ENCODE data around the gene MYO9B.
A peak's percentile ranks its signal among the peaks of the same experiment; 100 is the strongest.
"Not testable (repeated sequence)": the region's sequence is repeated elsewhere in the genome, so short reads cannot be mapped to it uniquely, and the experiment has no call there.

MYO9B gene

DNA sequence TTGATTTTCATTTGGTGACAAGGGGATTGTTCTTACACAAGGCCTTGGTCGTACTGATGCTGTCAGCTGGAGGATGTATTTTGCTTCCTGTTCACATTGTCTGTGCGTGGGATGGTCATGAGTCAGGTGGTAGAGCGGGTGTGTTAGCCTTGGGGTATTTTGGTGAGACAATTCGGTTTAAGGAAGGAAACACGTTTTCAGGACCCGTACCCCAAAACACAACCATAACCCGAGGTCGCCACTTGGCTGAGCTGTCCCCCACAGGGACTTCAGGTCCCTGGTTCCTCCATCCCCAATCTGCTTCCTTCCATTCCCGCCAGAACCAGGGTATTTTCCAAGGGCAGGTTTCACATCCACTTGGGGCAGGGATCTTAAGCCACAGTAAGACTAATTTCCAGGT is 15.0 kb downstream of the MYO9B start:
- peak; percentile 93 to 98 (median 98) for DNase-seq

DNA sequence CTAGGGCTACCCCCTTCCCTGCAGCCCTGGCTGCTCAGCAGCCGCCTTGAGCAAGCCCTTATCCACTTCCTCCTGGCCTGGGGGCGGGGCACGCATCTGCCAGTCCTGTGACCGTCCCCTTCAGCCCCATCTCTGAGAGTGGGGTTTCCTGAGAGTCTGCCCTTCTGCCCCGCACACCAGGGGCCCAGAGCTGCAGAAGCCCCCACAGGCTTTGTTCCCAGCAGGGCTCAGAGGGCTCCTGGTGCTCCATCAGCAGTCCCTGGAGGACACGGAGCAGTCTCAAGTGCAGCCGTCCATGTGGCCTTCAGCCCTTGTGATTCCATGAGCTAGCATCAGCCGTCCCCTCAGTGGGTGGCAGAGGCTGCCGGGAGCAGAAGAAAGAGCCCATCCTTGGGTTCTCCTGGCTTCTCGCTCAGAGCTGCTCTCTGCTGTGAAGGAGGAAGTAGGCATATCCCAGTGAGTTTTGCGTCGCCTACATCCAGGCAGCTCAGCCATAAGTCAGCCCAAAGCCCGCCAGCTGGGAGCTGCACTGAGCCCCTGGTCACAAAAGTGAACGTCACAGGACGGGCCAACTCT is 16.3 kb downstream of the MYO9B start:
- peak; percentile 83 to 90 (median 85) for DNase-seq

GRCh38 chr19:17092696-17093095 is 17.1 kb downstream of the MYO9B start:
- no peak for DNase-seq

GRCh38 chr19:17094694-17095093 is 19.1 kb downstream of the MYO9B start:
- DNase-seq = not testable (repeated sequence)

DNA sequence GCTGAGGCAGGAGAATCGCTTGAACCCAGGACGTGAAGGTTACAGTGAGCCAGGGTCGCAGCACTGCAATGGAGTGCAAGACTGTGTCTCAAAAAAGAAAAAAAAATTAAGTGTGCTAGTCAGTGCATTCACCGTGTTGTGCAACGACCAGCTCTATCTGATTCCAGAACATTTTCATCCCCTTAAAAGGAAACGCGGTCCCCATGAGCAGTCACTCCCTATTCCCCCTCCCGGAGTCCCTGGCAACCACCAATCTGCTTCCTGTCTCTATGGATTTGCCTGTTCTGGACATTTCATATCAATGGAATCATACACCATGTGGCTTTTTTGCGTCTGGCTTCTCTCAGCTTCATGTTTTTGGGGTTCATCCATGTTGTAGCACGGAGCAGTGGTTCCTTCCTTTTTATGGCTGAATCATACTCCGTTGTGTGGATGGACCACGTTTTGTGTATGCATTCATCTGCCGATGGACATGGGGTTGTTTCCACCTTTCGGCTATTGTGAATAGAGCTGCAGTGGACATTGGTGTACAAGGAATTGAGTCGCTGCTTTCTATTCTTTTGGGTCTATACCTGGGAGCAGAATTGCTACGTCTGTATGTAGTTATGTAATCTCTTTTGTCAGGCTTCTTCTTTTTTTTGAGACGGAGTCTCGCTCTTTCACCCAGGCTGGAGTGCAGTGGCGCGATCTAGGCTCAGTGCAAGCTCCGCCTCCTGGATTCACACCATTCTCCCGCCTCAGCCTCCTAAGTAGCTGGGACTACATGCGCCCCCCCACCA is 19.8 kb downstream of the MYO9B start:
- peak in 2 of 3 donors; percentile 38 to 49 for DNase-seq

DNA sequence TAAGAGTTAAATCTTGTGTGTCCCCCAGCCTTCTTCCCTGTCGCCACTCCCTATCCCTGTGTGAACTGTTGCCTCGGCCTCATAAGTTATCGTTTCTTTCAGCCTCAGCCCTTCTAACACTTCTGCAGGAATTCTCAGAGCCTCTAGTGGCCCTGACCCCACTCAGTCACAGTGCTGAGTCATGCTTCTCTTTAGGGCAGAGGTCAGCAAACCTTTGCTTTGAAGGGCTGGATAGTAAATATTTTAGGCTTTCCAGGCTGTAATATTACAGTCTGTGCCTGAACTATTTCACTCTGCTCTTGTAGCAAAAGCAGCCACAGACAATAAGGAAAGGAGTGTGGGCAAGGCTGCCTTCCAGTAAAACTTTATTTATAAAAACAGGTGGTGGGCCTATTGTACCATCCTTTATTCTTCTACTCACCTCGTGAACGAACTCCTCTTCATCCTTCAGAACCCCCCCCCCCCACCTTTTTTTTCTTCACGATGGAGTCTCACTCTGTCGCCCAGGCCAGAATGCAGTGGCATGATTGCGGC is 22.1 kb downstream of the MYO9B start:
- DNase-seq = peak; percentile 65 to 71 (median 71)

- DNase-seq = no peak
Measured at GRCh38 chr19:17098326-17098725, 22.7 kb downstream of the MYO9B start.

- DNase-seq = no peak
Measured at GRCh38 chr19:17101686-17102628, 26.4 kb downstream of the MYO9B start.

- DNase-seq = peak; percentile 43 to 66 (median 65)
Measured at GRCh38 chr19:17103177-17103576, 27.6 kb downstream of the MYO9B start.

- no peak for DNase-seq
Measured at GRCh38 chr19:17104679-17105078, 29.1 kb downstream of the MYO9B start.

DNA sequence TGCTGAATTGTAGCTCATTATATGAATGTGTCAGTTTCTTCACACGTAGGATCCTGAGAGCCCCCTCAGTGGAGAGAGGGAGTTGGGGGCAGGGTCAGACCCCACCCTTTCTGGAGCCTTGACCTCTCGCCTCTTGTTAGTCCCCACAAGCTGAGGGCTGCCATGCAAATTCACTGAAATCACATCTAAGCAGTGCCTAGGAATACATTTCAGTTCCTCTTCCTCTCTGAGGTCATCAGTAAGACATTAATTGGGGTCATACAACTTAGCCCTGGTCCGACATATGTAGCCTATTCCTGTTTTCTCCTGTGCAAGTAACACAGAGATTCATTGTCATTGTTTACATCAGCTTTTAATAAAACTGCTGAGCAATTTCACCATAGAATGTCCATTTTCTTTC is 30.0 kb downstream of the MYO9B start:
- DNase-seq = peak; percentile 34 to 67 (median 39)

GRCh38 chr19:17106964-17107363 is 31.4 kb downstream of the MYO9B start:
- DNase-seq = not testable (repeated sequence)

GRCh38 chr19:17107546-17108452 is 32.2 kb downstream of the MYO9B start:
- DNase-seq = peak; percentile 97 to 98 (median 97)

DNA sequence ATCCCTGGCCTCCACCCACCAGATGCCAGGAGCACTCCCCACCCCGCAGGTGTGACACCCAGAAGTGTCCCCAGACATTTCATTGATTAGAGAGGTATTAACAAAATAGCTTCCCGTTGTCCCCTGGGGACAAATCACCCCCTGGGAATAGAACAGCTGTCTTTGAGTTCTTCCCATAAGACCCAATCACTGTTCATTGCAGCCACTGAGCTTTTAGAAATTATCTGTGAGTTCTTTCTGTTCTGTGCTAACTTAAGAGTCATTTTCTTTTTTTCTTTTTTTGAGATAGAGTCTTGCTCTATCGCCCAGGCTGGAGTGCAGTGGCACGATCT is 32.8 kb downstream of the MYO9B start:
- DNase-seq = no peak

GRCh38 chr19:17109300-17109699 is 33.7 kb downstream of the MYO9B start:
- DNase-seq = no peak

GRCh38 chr19:17109962-17110598 is 34.5 kb downstream of the MYO9B start:
- DNase-seq = peak; percentile 90 to 94 (median 91)

DNA sequence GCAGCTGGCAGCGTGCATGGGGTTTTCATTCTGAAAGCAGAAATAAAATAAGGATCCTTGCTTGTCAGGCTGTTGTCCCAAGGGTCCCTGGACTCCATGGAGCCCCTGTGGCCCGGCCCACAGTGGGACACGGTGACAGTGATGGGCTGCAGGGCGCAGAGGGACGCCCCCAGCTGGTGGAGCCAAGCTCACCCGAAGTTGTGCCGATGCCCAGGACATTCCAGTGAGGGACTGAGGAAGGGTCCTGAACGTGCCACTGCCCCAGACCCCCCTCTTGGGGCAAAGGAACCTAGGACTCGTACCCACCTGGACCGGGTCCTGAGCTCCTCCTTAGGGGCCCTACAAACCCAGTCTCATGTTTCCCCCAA is 35.0 kb downstream of the MYO9B start:
- no peak for DNase-seq

- DNase-seq = no peak
Measured at GRCh38 chr19:17111766-17112165, 36.2 kb downstream of the MYO9B start.

DNA sequence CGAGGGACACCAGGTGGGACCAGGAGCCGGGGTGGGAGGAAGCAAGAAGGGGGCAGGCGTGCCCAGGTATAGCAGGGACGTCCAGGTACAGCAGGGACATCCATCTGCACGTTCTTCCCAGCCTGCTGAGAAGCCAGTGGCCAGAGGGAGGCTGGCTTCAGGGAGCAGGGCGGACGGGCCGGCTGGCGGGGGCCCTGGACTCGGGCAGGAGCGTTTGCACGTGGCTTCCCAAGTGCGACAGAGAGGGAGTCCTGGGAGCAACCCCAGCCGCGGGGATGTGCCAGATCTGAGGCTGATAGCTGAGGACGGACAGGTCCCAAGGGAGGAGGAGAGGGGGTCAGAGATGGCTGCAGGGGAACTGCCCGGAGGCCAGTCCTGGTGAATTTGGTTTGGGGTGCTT is 36.7 kb downstream of the MYO9B start:
- DNase-seq = no peak

DNA sequence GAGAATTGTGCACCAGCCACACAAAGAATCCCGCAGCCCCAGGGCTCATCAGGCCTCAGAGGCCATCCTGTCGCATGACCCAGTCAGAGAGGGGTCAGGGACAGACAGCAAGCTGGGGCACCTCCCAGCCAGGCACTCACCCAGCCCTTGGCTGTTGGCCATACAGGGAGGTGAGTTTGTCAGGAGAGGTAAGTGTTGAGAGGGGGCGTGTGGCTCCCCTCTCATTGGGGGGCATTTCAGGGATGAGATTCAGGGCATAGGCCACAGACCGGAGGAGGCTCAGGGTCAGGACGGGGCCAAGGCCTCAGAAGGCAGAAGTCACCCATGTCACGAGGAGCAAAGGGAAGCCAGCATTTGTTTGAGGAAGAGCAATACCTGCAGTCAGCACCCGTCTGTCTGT is 37.1 kb downstream of the MYO9B start:
- DNase-seq = peak; percentile 59 to 65 (median 61)

DNA sequence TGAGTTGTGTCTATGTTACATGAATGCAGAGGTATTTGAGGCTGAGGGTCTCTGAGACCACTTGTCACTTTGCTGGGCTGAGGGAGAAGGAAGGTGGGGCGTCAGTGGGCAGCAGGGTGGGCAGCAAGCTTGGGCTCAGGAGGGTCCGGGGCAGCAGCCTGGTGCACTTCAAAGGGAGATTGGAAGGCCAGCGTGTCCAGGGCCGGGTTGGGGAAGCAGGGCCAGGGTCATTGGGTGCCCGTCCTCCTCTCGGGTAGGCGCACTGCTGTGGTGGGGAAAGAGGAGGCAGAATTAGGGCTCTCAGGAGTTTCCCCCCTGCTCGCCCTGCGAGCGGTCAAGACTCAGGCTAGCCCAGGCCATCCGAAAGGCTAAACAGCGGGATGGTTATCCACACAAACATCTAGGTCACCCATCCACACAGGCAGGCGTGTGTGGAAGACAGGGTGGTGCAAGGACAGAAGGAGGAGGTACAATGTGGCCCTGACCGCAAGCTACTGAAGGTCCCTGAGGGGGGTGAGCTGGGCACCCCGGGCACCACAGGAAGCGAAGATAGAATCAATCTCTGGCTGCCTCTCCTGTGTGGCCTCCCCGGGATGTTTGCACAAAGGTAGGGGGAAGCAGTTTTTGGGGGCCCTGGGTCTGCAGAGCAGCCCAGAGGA is 37.7 kb downstream of the MYO9B start:
- DNase-seq = no peak

Data from suppressor macrophage treated with lipopolysaccharide for 1 hour (primary cell).